Measurements from ENCODE around the gene FSHR. TPM values are rescaled to one million over a fixed set of nuclear protein-coding genes. Genes with fewer than 3 reads are reported as not detected.

Gene FSHR
- total and polyA plus RNA-seq, 2 of the 8 experiments (the other 6 are each of a cell fraction or from before 2014, with no cell fraction given), result not detected

GRCh38 chr2:49146401-49146800, 7.9 kb downstream of the FSHR start:
- Histone ChIP-seq H3K4ac (replicated peaks; ENCODE audit: insufficient read length, low read depth, low read length) (no peak overlapping the region), H4K5ac (ENCODE audit: insufficient read length, low read depth, low read length) (no peak overlapping the region), H3K79me2 (ENCODE audit: control insufficient read depth in 1 of 2, insufficient read depth in 2 of 2, low read length in 2 of 2) (no peaks in the 10 kb centered on the region), H3K36me3 (ENCODE audit: control insufficient read depth in 2 of 4, insufficient read depth in 4 of 4, low read length in 3 of 4) (no peaks in the 10 kb centered on the region), H3K23ac (ENCODE audit: insufficient read length) (no peak overlapping the region), H3K4me2 (ENCODE audit: insufficient read depth in 1 of 2, low read depth in 2 of 2, low read length in 2 of 2) (no peak overlapping the region), H2BK5ac (ENCODE audit: low read depth, low read length) (no peak overlapping the region), H2BK120ac (replicated peaks; ENCODE audit: low read depth, low read length) (no peak overlapping the region), H2BK15ac (ENCODE audit: low read length) (no peak overlapping the region), H2AFZ (ENCODE audit: low read length) (0 out of 2 replicates have a peak overlapping the region, but pooled peaks have one; percentile 7), H3K14ac (ENCODE audit: insufficient read length) (no peak overlapping the region), H2BK12ac (ENCODE audit: low read depth, low read length) (no peak overlapping the region), H4K20me1 (replicated peaks in 1 of 2; ENCODE audit: control insufficient read depth in 1 of 2, insufficient read depth in 2 of 2, low read length in 2 of 2) (no peaks in the 10 kb centered on the region), H3K9me3 (ENCODE audit: insufficient read depth in 2 of 2, low read depth in 1 of 2, low read length in 1 of 2) (no peaks in the 10 kb centered on the region), H2AK5ac (ENCODE audit: low read depth, low read length) (no peak overlapping the region), H3K18ac (ENCODE audit: extremely low read depth, low read length) (no peak overlapping the region), H3K4me3 (ENCODE audit: extremely low read depth in 1 of 4, insufficient read depth in 2 of 4, low read depth in 3 of 4, low read length in 4 of 4) (no peak overlapping the region), H3K23me2 (ENCODE audit: low read depth, low read length) (no peaks in the 10 kb centered on the region), H3K9ac (replicated peaks in 1 of 4; ENCODE audit: extremely low read depth in 1 of 4, low read depth in 3 of 4, low read length in 3 of 4) (no peak overlapping the region), H3K27ac (ENCODE audit: low read depth, low read length) (no peak overlapping the region), H3K56ac (replicated peaks; ENCODE audit: insufficient read length, low read depth, low read length) (no peak overlapping the region), H3K79me1 (ENCODE audit: low read depth, low read length) (no peaks in the 10 kb centered on the region), H4K8ac (ENCODE audit: extremely low read depth, insufficient read depth, low read length) (no peak overlapping the region), H3K27me3 (replicated peaks in 1 of 4; ENCODE audit: control insufficient read depth in 3 of 4, extremely low read depth in 1 of 4, insufficient read depth in 3 of 4, low read length in 3 of 4) (no peaks in the 10 kb centered on the region), H4K91ac (replicated peaks; ENCODE audit: insufficient read length, low read length) (no peak overlapping the region), H3K4me1 (replicated peaks in 1 of 4; ENCODE audit: control insufficient read depth in 3 of 4, insufficient read depth in 4 of 4, low read length in 3 of 4) (no peaks in the 10 kb centered on the region), H2BK20ac (ENCODE audit: low read length) (no peak overlapping the region)
- DNase-seq (ENCODE audit: low read depth in 1 of 2, low spot score in 2 of 2), result no peak
- ChIA-PET CTCF (ENCODE audit: partially characterized antibody) (no interaction called here), POLR2A (ENCODE audit: partially characterized antibody) (no interaction called here)
- FAIRE-seq, result no peak
- TF ChIP-seq ASH2L (IDR thresholded peaks at IDR 0.05; ENCODE audit: low read length), result no peak
- no peak for TF ChIP-seq RAD21 (IDR thresholded peaks at IDR 0.05 in 1 of 2, conservative IDR thresholded peaks at IDR 0.05 in 1 of 2; ENCODE audit: low read depth in 2 of 2, low read length in 2 of 2)
- WGBS, 2 experiments (ENCODE audit: extremely low coverage in 1 of 2, insufficient coverage in 1 of 2, insufficient read length in 1 of 2, insufficient replicate concordance in 2 of 2, low coverage in 1 of 2, low lambda C conversion rate in 2 of 2, missing lambda C conversion rate in 1 of 2), result 96% methylated on average over 3 of the region's 3 CpGs; no CpG with 5 or more reads in 1 of the 2 experiments
